HG03460 (cell line): ENCODE results near the gene CRTC1.

Experiments
- ATAC-seq: cut with Tn5 transposase; IDR thresholded peaks from one replicate; pipeline ENCODE4 v1.9.1; 2021; ENCODE audit not compliant: unreplicated experiment

The CRTC1 gene

GRCh38 chr19:18743784-18744418 lies 60.4 kb downstream of the CRTC1 start:
- ATAC-seq, result no peak

GRCh38 chr19:18745012-18745735 lies 61.7 kb downstream of the CRTC1 start:
- ATAC-seq, result no peak

GRCh38 chr19:18745931-18746330 lies 62.5 kb downstream of the CRTC1 start:
- no peak for ATAC-seq

GRCh38 chr19:18746401-18747325 lies 63.2 kb downstream of the CRTC1 start:
- ATAC-seq, result no peak

- no peak for ATAC-seq
Observed at GRCh38 chr19:18749362-18750231, 66.1 kb downstream of the CRTC1 start.

- no peak for ATAC-seq
Observed at GRCh38 chr19:18750295-18750970, 67.0 kb downstream of the CRTC1 start.

- ATAC-seq, result no peak
Observed at GRCh38 chr19:18751571-18751970, 68.1 kb downstream of the CRTC1 start.

- no peak for ATAC-seq
Observed at GRCh38 chr19:18754501-18754900, 71.0 kb downstream of the CRTC1 start.

GRCh38 chr19:18756896-18757295 lies 73.4 kb downstream of the CRTC1 start:
- ATAC-seq, result no peak

- no peak for ATAC-seq
Observed at GRCh38 chr19:18759304-18759994, 76.0 kb downstream of the CRTC1 start.

- ATAC-seq, result no peak
Observed at GRCh38 chr19:18759995-18760426, 76.5 kb downstream of the CRTC1 start.

- no peak for ATAC-seq
Observed at GRCh38 chr19:18760440-18761383, 77.2 kb downstream of the CRTC1 start.

- no peak for ATAC-seq
Observed at GRCh38 chr19:18761531-18762110, 78.1 kb downstream of the CRTC1 start.

GRCh38 chr19:18762125-18763023 lies 78.9 kb downstream of the CRTC1 start:
- no peak for ATAC-seq

GRCh38 chr19:18763674-18764590 lies 80.5 kb downstream of the CRTC1 start:
- no peak for ATAC-seq

GRCh38 chr19:18764591-18765051 lies 81.1 kb downstream of the CRTC1 start:
- no peak for ATAC-seq
